GM12865 (cell line): Measurements from ENCODE around the gene ADAM12.

Experiments used
- DNase-seq: peaks from one replicate; pipeline ENCODE4 v3.0.0; 2010; ENCODE audit warnings: low read depth
- H3K4me3 ChIP-seq: 2 replicates; pipeline ENCODE4 v1.5.1; 2011; ENCODE audit warnings: mild to moderate bottlenecking, low read depth, low read length, control low read depth
- CTCF ChIP-seq: IDR thresholded peaks from 2 replicates; pipeline ENCODE4 v1.5.1; 2011; ENCODE audit warnings: low read length, control low read depth, low read depth, inconsistent platforms; ENCODE audit not compliant: insufficient read depth; ENCODE audit errors: missing control alignments

ADAM12 gene

DNA sequence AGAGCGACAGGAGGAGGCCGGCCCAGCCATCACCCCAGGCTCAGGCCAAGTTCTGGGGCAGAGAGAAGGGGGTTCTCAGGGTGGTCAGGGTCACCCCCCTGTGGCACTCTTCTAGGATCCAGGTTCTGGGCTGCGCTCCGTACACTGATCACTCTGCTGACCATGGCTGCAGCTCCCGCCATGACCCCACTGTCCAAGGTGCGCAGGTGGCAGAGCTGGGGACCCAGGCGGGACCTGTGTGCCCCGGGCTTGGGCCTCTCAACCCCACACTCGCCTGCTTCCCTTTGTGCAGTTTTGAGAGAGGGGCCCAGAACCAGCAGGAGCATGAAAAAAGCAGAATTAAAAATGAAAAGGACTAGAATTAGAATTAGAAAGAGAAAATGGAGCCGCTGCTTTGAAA is 264.8 kb downstream of the ADAM12 start:
- no peak for TF ChIP-seq CTCF
- H3K4me3 ChIP-seq, result no peak overlapping the region
- DNase-seq, result no peak

GRCh38 chr10:126122881-126123280 is 265.4 kb downstream of the ADAM12 start:
- no peak overlapping the region for H3K4me3 ChIP-seq
- DNase-seq, result no peak
- TF ChIP-seq CTCF, result no peak

GRCh38 chr10:126119599-126119998 is 268.7 kb downstream of the ADAM12 start:
- no peak overlapping the region for H3K4me3 ChIP-seq
- DNase-seq, result no peak
- TF ChIP-seq CTCF, result no peak

DNA sequence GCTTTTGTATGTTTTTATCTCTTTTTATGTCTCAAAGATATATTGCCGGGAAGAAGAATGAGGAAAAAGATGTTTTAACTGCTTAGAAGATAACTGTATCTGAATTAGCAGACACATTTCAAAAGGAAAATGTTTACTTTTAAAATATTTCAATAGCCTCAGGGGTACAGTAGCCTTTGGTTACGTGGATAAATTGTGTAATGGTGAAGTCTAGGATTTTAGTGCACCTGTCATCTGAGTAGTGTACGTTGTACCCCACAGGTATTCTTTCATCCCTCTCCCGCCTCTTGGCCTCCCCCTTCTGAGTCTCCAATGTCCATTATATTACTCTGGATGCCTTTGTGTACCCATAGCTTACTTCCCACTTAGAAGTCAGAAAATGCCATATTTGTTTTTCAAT is 269.8 kb downstream of the ADAM12 start:
- no peak overlapping the region for H3K4me3 ChIP-seq
- no peak for TF ChIP-seq CTCF
- no peak for DNase-seq

GRCh38 chr10:126117196-126117595 is 271.1 kb downstream of the ADAM12 start:
- no peak for TF ChIP-seq CTCF
- no peak for DNase-seq

GRCh38 chr10:126115886-126116285 is 272.4 kb downstream of the ADAM12 start:
- DNase-seq, result no peak
- no peak for TF ChIP-seq CTCF

More at GRCh38 chr10:126117196-126117595, 271.1 kb downstream of the ADAM12 start:
- H3K4me3 ChIP-seq, result no peak overlapping the region

GRCh38 chr10:126114884-126115555 is 273.3 kb downstream of the ADAM12 start:
- TF ChIP-seq CTCF, result no peak
- DNase-seq, result no peak
- H3K4me3 ChIP-seq, result no peak overlapping the region

More at GRCh38 chr10:126115886-126116285, 272.4 kb downstream of the ADAM12 start:
- H3K4me3 ChIP-seq, result no peak overlapping the region
